ENCODE measurements around the gene B3GNT9.

DNA sequence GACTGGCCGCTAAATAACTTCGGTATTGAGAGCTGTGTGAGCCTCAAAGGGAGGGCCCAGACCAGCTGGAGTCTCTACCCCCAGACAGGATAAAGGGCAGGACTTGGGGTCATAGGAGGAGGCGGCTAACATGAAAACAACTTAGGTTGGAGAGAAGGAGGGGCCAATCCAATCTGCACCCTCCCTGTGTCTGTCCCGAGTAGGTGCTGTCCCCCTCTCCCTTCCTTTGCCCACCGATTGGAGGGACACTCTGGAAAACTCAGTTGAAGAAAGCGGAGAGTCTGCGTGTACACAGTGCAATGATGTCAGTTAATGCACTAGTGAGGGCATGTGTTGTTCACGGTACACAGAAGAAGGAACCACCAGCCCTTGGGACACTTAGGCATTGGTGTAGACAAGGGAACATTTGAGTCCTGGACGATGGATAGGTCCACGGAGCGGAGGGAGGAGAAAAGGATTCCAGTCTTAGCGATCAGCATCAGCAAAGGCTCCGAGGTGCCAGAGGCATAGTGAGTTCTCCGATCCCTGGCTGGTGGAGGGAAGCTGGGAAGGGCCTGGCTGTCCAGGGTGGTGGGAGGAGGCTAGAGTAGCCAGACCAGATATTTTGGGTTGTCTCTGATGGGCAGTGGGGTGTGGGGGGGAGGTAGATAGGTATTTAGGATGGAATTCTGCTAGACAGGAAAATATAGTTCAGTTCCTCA is 20.3 kb upstream of the B3GNT9 start:
- TF ChIP-seq, protein P1, sequence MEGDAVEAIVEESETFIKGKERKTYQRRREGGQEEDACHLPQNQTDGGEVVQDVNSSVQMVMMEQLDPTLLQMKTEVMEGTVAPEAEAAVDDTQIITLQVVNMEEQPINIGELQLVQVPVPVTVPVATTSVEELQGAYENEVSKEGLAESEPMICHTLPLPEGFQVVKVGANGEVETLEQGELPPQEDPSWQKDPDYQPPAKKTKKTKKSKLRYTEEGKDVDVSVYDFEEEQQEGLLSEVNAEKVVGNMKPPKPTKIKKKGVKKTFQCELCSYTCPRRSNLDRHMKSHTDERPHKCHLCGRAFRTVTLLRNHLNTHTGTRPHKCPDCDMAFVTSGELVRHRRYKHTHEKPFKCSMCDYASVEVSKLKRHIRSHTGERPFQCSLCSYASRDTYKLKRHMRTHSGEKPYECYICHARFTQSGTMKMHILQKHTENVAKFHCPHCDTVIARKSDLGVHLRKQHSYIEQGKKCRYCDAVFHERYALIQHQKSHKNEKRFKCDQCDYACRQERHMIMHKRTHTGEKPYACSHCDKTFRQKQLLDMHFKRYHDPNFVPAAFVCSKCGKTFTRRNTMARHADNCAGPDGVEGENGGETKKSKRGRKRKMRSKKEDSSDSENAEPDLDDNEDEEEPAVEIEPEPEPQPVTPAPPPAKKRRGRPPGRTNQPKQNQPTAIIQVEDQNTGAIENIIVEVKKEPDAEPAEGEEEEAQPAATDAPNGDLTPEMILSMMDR (conservative IDR thresholded peaks at IDR 0.05), result no peak
- no peak for TF ChIP-seq EZH2 (IDR thresholded peaks at IDR 0.05; ENCODE audit: low read depth)
